Bronchial epithelial cell (primary cell): ENCODE measurements around the gene BTBD16. TPM values are rescaled to one million over a fixed set of nuclear protein-coding genes. Genes with fewer than 3 reads are reported as not detected.

Source experiments
- DNase-seq: peaks from one replicate; pipeline ENCODE4 v3.0.0-alpha.2; 2010; ENCODE audit warnings: low read depth
- FAIRE-seq: peaks from 2 replicates; lab custom pipeline; 2011; peaks lifted over from hg19 to GRCh38; lab: Jason Lieb, UNC
- H3K27me3 ChIP-seq: 2 replicates; pipeline ENCODE4 v1.5.1; 2011; ENCODE audit warnings: low read length; ENCODE audit not compliant: control insufficient read depth, insufficient read depth
- H3K36me3 ChIP-seq: 2 replicates; pipeline ENCODE4 v1.5.1; 2011; ENCODE audit warnings: low read length; ENCODE audit not compliant: control insufficient read depth, insufficient read depth
- H3K4me3 ChIP-seq: 2 replicates; pipeline ENCODE4 v1.5.1; 2011; ENCODE audit warnings: mild to moderate bottlenecking, low read depth, low read length, control low read depth
- total RNA-seq: library from RNA; depleted of rRNA; stranded (reverse); fragments of >200 nt; gene quantifications from 2 replicates; pipeline ENCODE4 v1.2.1, GENCODE V29; 2014
- TF ChIP-seq, protein P1 (sequence below): IDR thresholded peaks from 2 replicates; pipeline ENCODE4 v1.5.1; 2011; ENCODE audit warnings: mild to moderate bottlenecking, moderate library complexity, low read length, control low read depth, inconsistent platforms; ENCODE audit not compliant: insufficient read depth, severe bottlenecking

The BTBD16 gene
- total RNA-seq, 1 donor from 2014 or later = 0.26 TPM

DNA sequence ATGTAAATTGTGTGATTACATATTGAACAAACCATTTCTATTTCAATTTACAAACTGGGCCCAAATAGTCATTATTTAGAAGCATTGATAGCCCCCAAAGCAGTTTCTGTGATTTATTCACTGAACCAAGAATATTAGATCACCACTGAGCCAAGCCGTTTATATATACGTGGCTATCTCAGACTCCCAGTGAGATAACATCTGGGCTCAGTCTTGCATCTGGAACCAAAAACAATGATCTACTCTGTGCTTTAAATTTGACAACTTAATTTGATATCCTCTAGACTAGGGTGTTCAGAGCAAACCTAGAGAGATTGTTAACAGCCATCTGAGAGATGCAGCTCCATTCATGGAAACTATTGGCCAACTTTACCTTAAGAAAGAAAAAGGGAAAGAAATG is 41.4 kb upstream of the BTBD16 start:
- FAIRE-seq (no peak), DNase-seq (no peak)
- TF ChIP-seq, protein P1, sequence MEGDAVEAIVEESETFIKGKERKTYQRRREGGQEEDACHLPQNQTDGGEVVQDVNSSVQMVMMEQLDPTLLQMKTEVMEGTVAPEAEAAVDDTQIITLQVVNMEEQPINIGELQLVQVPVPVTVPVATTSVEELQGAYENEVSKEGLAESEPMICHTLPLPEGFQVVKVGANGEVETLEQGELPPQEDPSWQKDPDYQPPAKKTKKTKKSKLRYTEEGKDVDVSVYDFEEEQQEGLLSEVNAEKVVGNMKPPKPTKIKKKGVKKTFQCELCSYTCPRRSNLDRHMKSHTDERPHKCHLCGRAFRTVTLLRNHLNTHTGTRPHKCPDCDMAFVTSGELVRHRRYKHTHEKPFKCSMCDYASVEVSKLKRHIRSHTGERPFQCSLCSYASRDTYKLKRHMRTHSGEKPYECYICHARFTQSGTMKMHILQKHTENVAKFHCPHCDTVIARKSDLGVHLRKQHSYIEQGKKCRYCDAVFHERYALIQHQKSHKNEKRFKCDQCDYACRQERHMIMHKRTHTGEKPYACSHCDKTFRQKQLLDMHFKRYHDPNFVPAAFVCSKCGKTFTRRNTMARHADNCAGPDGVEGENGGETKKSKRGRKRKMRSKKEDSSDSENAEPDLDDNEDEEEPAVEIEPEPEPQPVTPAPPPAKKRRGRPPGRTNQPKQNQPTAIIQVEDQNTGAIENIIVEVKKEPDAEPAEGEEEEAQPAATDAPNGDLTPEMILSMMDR = no peak
- H3K4me3 ChIP-seq = no peak overlapping the region
- H3K36me3 ChIP-seq = peaks cover 36% of the 10 kb centered on the region
- H3K27me3 ChIP-seq = no peaks in the 10 kb centered on the region

DNA sequence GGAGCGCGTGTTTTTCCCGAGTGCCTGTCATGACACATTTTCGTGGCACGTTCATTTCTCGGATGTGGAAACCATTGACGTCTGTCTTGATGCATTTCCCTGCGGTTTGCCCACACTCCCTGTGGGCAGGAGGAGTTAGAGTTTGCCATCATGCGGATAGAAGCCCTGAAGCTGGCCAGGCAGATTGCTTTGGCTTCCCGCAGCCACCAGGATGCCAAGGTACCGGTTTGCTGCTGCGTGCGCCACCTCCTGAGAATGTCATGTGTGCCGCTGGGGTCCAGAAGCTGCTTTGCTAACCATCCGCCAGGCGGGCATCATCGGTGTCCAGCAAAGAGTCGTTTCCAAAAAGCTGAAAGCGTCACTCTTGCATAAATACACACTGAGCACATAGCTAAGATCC is 40.9 kb upstream of the BTBD16 start:
- Histone ChIP-seq H3K27me3 (no peaks in the 10 kb centered on the region), H3K36me3 (peaks cover 36% of the 10 kb centered on the region), H3K4me3 (no peak overlapping the region)
- peak; percentile 73 for FAIRE-seq
- no peak for DNase-seq
- TF ChIP-seq, protein P1 = no peak

DNA sequence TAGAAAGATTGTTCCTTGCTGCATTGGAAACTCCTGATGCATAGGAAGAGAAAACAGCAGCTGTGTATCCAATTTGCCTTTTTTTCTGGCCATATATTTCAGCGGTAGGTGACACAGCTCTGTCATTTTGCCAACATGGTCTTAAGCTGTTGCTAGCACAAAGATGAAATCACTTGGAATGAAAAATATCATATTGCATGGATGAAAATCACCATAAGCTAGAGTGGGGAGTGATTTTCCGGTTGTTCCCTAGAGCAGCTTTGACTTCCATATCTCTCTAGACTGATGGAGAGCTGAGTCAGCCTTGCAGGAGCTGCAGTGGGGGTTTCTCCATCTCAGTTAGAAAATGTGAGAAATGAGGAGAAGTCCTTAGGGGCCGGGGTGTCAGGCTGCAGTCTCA is 38.3 kb upstream of the BTBD16 start:
- H3K36me3 ChIP-seq = peaks cover 24% of the 10 kb centered on the region
- H3K27me3 ChIP-seq = no peaks in the 10 kb centered on the region
- H3K4me3 ChIP-seq = no peak overlapping the region
- TF ChIP-seq, protein P1 = no peak
- FAIRE-seq (no peak), DNase-seq (peak; percentile 61)

DNA sequence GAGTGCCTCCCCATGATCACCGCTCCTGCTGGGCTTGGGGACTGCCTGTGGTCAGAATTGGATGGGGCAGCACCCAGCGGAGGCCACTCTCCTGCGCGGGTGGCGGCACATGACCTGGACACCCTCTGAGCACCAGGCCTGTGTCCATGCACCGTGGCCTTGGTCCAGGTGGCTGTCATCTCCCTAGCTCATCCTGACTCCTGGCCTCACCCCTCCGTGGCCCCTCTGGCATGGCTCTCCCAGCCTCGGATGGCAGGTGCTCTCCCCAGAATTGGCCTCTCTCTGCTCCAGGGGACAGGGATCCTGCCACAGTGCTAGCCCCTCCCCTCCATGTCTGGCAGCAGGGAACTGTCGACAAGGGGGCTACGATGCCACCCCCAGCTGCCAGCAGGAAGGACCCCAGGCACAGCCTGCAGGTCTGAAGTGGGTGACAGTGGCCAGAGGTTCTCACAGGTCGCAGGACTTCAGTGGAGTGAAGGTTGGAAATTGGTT is 37.2 kb upstream of the BTBD16 start:
- peaks cover 19% of the 10 kb centered on the region for H3K36me3 ChIP-seq
- FAIRE-seq (no peak), DNase-seq (no peak)
- TF ChIP-seq, protein P1 = no peak
- no peak overlapping the region for H3K4me3 ChIP-seq
- H3K27me3 ChIP-seq = no peaks in the 10 kb centered on the region

DNA sequence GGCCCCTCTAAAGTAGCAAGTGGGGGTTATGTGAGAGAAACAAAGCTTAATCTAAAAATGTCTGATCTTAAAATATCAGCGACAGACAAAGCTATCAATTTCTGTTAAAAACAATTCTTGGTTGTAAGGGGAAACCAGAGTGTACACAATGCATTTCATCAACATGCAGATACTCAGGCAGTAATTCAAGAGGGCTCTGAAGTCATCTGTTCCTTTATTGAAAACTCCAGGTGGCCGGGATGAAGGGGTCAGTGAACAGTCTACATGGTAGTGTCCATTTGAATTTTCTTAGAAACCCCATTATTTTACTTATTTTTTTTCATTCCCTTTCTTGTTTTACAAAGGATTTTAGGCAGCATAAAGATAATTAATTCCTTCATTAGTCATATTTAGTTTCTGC is 36.7 kb upstream of the BTBD16 start:
- FAIRE-seq (no peak), DNase-seq (no peak)
- Histone ChIP-seq H3K36me3 (peaks cover 14% of the 10 kb centered on the region), H3K4me3 (no peak overlapping the region), H3K27me3 (no peaks in the 10 kb centered on the region)
- TF ChIP-seq, protein P1 = no peak

DNA sequence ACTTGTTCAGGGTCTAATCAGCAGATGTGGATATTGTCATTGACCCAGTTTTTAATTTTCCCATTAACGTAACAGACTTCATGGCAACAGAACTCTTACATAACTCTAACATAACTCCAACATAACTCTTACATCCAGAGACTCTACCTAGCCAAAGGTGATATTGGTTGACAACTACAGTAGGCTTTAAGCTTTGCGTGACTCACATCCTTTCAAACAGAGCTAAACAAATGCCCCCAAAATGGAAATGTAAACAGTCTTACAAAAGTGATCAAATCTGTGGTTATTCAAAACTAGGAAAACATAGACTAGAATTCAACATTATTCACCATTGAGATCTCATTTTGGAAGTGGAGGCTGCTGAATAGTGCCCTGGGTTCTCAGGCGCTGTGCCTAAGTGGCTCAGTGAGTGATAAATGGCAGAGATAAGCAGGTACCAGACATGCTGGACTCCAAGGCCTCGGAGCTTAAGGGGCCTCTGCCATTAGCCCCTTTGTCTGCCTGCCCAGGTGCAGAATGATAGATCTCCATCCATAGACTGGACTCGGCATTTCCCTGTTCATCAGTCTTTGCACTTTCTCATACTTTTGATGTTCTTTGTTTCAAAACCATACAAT is 34.3 kb upstream of the BTBD16 start:
- H3K36me3 ChIP-seq = peaks cover 19% of the 10 kb centered on the region
- H3K4me3 ChIP-seq = no peak overlapping the region
- DNase-seq (peak; percentile 54), FAIRE-seq (no peak)
- TF ChIP-seq, protein P1 = no peak
- H3K27me3 ChIP-seq = no peaks in the 10 kb centered on the region
